GM12891 (cell line): ENCODE data around the gene IL2RG.

Source experiments
- POLR2A ChIP-seq: IDR thresholded peaks from 2 replicates; pipeline ENCODE4 v1.6.1; 2011; ENCODE audit warnings: low read depth, low read length, control low read depth
- POLR2AphosphoS5 ChIP-seq: IDR thresholded peaks from 2 replicates; pipeline ENCODE4 v1.6.1; 2011; ENCODE audit warnings: low read depth, low read length, control low read depth
- TAF1 ChIP-seq: IDR thresholded peaks from 2 replicates; pipeline ENCODE4 v1.6.1; 2011; ENCODE audit warnings: low read depth, low read length, control low read depth

DNA sequence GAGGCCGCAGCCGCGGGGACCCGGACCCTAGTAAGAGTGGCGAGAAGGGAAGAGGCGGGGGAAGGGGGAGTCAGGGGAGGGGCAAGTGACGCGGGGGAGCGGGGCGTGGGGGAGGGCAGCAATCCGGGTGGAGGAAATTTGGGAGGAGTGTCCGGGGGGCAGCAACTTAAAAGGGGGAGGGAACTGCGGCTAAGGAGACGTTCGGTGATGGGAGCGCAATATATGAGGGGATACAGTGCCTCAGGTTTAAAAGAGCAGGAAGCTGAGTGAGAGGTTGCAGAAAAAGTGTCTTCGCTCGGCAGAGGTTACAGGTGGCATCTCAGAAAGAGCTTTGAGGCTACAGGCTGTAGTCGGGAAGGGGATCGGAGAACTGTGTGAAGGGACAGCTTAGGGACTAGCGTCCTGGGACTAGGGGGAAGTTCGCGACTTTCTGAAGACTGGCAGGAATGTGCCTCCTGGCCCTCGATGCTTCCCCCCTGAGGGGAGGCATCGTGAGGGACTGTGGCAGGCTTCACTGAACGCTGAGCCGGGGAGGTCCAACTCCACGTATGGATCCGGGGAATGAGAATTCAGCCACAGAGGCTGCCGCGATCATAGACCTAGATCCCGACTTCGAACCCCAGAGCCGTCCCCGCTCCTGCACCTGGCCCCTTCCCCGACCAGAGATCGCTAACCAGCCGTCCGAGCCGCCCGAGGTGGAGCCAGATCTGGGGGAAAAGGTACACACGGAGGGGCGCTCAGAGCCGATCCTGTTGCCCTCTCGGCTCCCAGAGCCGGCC lies 15.2 kb downstream of the IL2RG start:
- no peak for TF ChIP-seq TAF1
- TF ChIP-seq POLR2AphosphoS5: no peak
- no peak for TF ChIP-seq POLR2A
